Skin of body (tissue), 2 donors: ENCODE data around the gene LRMDA. TPM values are rescaled to one million over a fixed set of nuclear protein-coding genes. Genes with fewer than 3 reads are reported as not detected.

Experiments
- DNase-seq: peaks from one replicate; lab custom pipeline; 2025; lab: John Stamatoyannopoulos, UW
- total RNA-seq: library from RNA; depleted of rRNA; stranded (reverse); fragments of >200 nt; gene quantifications from one replicate; pipeline ENCODE4 v1.2.3, GENCODE V29; 2014

The LRMDA gene
- total RNA-seq, 1 donor from 2014 or later: 12.7 TPM

- no peak for DNase-seq
Observed at GRCh38 chr10:75532253-75532924, 101.0 kb downstream of the LRMDA start.

- DNase-seq: no peak
Observed at GRCh38 chr10:75538144-75538543, 106.7 kb downstream of the LRMDA start.

- no peak for DNase-seq
Observed at GRCh38 chr10:75538765-75539164, 107.3 kb downstream of the LRMDA start.

DNA sequence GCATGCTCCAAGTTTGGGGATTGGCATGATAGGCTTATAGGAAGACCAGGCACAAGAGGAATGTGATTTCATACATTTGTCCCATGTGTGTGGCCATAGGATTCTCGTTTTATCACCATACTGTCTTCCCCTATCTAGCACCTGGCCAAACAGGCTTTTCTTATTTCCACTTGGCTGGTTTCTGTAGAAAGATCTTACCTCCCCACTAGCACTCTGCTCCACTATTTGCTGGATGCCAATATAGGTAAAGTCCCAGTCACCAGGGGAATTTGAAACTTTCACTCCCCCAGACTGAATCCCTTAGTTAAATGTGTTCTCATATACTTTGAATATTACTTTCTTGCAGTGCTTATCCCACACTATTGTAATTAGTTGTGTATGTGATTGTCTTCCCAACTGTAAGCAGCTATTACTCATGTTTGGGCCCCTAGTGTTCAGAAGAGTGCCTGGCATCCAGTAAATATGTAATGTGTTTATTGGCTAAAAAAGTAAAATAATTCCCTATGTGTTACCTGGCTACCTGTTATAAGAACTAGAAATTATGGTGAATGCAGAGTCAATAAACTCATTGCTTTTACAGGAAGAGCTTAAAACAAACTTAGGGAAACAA is 109.0 kb downstream of the LRMDA start:
- DNase-seq: no peak

GRCh38 chr10:75540981-75541380 is 109.6 kb downstream of the LRMDA start:
- peak; percentile 47 for DNase-seq

GRCh38 chr10:75541411-75541810 is 110.0 kb downstream of the LRMDA start:
- DNase-seq: no peak

DNA sequence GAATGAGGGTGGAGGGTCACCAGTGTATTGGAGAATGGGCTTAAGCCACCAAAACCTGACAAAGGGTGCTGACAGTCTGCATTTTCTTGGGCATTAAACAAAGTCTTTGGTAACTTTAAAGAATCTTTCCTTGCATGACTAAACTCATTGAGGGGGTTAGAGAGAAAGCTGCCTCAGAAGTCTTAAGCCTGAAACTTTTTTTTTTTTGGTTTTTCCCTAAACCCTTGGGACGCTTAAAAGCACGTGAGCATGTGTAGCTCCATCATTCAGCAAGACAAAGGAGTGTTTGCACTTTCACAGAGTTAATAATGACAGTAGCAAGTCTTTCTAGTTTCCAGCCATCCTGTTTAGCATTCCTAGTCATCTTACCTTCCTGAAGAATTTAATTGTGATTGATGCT is 110.7 kb downstream of the LRMDA start:
- DNase-seq: no peak

- peak; percentile 89 for DNase-seq
Observed at GRCh38 chr10:75542906-75543305, 111.5 kb downstream of the LRMDA start.

DNA sequence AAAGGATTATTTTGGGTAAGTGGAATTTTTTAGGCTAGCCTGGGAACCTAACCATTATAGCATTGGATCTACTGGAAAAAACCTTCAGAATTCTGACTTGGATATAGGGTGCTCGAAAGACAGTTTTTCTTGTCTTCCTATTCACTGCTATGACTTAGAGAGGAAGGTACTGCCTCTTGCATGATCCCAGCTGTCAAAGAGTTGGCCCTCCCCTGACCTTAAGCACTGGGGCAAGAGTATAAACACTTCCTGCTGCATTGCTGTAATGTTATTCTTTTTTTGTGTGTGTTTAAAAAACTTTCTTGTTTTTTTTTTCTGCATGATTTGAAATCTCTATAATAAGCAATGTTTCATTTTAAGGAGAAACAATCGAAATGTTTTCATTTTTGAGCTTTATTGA is 113.0 kb downstream of the LRMDA start:
- DNase-seq: no peak

DNA sequence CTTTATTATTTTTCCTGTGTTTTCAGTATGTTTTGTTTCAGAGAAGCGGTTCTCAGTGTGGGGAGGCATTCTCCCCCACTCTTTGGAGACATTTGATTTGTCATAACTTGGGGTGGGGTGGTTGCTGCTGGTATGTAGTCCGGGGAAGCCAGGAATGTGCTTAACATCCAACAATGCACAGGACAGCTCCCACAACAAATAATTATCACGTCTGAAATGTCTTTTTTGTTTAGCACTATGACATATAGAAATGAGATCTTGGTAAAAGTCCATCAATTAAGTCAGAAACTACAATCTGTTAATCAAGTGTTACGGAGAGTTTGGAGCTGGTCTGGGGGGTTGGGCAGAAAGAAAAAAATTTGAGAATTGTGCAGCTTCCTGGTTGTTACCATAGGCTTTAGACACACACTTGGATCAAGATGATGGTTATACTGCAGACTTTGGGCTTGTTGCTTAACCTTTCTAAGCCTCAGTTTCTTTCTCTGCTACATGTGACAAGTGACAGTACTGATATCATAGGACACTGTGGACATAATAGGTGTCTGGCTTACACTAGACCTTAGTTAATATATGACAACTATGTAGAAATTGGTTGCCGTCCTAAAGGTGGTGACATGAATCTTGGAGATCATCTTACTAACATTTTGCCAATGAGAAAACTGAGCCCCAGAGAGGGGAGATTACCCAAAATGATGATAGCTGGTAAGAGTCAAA is 113.7 kb downstream of the LRMDA start:
- no peak for DNase-seq

DNA sequence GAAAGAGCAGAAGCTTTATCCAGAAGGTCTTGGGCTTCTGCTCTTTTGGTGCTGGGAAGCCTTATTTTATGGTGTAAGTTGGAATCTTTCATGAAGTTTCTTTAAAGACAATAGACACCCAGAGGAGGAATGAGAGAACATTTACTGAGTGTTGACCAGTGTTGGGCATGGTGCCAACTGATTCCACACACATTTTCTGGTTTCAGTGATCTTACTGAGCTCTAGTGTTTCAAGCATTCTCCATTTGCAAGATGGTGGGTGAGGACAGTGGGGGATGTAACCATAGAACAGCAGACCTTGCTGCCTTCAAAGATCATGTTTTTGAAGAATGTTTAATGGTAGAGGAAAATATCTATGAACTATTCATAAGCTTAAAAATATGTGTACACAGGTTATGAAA is 114.6 kb downstream of the LRMDA start:
- DNase-seq: no peak

- no peak for DNase-seq
Observed at GRCh38 chr10:75547391-75548298, 116.2 kb downstream of the LRMDA start.

GRCh38 chr10:75548356-75548755 is 116.9 kb downstream of the LRMDA start:
- no peak for DNase-seq

GRCh38 chr10:75550191-75550590 is 118.8 kb downstream of the LRMDA start:
- DNase-seq: no peak

- no peak for DNase-seq
Observed at GRCh38 chr10:75552171-75552570, 120.7 kb downstream of the LRMDA start.

GRCh38 chr10:75553550-75553949 is 122.1 kb downstream of the LRMDA start:
- DNase-seq: no peak

- no peak for DNase-seq
Observed at GRCh38 chr10:75555323-75555722, 123.9 kb downstream of the LRMDA start.

DNA sequence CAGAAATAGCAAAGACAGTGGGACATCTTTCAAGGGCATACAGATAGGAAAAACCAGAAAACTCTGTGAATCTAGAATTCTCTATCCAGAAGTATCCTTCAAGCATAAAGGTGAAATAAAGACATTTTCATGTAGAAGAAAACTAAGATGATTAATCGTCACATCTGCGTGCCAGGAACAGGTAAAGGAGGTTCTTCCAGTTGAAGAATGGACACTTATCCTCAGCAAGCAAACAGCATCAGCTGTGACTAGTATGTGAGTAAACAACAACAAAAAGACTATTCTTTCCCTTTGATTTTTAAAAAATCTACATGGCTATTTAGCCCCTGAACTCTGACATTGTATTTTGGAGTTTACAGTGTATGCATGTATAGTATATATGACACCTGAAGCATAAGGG is 124.9 kb downstream of the LRMDA start:
- no peak for DNase-seq

DNA sequence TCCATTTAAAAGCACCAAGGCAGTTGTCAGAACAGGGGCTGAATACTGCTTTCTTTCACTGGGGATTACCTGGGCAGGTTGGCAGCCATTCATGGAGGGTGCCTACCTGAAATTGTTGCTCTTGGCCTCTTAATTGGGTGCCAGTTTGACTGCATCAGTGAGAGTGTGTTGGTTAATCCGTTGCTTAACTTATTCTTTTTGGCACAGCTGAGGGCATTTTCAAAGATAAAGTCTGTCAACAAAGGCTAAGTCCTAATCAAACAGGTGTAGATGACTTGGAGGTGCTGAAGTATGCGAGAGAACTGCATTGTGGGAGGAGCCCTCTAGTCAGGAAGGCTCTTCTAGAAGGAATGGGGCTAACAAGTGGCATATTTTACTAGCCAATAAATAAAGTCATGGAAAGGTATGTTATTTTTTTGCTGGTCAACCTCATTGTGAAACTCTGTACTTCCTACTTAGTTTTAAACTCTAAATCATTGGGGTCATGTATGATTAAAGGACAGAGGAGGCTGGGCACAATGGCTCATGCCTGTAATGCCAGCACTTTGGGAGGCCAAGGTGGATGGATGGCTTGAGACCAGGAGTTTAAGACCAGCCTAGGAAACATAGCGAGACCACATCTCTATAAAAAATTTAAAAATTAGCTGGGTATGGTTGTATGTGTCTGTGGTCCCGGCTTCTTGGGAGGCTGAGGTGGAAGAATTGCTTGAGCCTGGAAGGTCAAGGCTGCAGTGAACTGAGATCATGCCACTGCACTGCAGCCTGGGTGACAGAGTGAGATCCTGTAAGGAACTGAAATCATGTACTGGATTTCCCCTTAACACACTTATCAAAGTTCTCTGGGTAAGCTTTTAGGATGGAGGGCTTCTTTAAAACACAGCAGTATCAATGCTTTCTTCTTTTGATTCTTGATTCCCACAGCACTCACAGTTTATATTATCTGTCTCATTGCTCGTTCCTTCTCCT is 134.1 kb downstream of the LRMDA start:
- no peak for DNase-seq

- no peak for DNase-seq
Observed at GRCh38 chr10:75568450-75569130, 137.2 kb downstream of the LRMDA start.
